ENCODE measurements around the gene KCNJ5.

The KCNJ5 gene

GRCh38 chr11:128868841-128869671 is 22.1 kb upstream of the KCNJ5 start:
- in situ Hi-C loops (cut with MboI; ENCODE audit: low sequenced_read_pairs): no loop called here

DNA sequence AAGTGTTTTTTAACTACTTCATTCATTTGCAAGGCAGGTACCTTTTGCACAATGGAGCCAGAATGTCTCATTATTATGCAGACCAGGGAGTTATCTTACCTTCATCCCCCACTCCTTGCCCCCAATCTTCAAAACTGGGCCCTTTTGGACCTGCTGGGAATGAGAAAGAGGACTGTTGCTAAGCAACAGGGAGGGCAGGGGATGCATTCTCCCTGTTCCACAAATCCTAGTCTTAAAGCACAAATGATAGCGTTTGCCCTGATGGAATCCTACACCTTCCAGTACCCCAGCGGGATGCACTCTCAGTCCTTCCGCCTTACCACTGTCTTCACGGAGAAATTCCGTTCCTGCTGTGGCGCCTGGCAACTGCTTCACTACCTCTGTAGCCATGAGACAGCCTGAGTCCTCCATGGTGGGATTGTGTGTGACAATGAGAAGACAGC is 20.0 kb upstream of the KCNJ5 start:
- in situ Hi-C loops (cut with MboI; ENCODE audit: low sequenced_read_pairs): no loop called here

DNA sequence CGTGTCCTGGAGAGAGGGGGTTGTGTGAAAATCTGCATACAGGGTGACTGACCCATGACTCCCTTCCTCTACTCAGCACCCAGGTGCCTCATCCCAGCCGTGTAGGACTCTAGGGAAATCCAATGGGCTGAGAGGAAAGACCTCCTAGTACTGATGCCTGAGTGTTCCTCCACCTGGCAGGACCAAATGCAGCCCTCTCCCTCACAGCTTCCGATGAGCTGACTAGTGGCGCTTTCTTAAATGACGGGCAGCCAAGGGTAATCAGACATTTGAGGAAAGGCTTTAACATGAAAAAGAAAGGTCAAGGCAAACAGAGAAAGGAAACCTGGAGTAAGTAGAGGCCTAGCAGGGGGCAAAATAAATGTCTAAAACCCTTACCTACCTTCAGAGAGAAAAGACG is 19.1 kb upstream of the KCNJ5 start:
- in situ Hi-C loops (cut with MboI; ENCODE audit: low sequenced_read_pairs): no loop called here

GRCh38 chr11:128872594-128872993 is 18.6 kb upstream of the KCNJ5 start:
- in situ Hi-C loops (cut with MboI; ENCODE audit: low sequenced_read_pairs): no loop called here

DNA sequence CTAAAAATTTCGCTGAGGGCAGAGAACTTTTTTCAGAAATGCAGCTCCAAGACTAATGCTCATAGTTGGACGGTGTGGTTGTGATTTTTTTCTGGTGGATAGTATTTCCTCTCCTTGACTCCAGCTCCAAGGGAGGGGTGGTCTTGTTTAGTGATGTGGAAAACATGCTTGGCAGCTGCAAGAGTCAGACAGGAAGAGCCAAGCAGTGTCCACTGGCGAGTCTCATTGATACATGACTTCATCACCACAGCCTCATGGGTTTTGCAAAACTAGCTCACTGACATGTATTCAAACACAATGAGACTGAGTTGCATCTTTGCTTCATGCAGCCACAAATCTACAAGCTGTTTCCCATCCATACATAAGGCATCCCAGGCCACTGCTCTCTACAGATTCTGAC is 16.7 kb upstream of the KCNJ5 start:
- in situ Hi-C loops (cut with MboI; ENCODE audit: low sequenced_read_pairs): no loop called here

DNA sequence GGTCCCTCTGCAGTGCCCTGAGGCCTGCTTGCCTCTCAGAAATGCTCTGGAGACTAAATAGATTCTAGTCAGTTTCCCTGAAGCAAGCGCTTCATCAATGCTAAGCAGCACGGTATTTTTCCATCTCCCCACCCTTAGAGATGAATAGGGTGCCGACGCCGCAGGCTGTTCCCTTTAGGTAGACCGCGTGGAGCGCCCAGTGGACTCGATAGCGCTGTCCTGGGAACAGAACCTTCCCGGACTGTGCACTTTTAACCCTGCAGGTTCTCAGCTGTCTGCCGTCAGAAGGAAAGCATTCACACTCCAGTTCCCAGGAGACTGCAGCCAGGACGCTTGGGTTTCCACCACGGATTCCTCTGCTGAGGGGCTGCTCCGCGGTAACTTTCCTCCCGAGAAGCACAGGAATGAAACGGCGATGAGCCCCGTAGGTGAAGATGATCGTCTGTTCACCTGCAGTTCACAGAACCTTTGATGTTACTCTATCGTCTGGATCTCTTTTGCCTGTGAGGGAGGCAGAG is 15.0 kb upstream of the KCNJ5 start:
- in situ Hi-C loops (cut with MboI; ENCODE audit: low sequenced_read_pairs): no loop called here

DNA sequence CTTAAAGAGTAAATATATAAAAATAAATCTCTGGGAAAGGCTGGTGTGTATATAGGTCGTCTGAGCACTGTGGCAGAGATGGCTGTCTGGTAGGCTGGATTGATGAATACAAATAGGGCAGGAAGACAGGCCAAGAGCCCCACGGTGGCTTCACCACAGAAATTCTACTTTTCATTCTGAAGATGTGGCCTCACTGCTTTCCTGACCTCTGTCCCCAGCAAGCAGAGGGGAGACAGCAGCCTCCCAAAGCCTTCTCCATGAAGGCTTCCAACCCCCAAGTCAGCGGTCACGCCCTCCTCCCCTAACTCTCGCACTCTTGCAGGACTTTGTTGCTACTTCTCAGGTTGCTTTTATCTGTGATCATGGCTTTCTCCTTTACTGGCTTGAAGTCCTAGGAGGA is 13.4 kb upstream of the KCNJ5 start:
- in situ Hi-C loops (cut with MboI; ENCODE audit: low sequenced_read_pairs): no loop called here

GRCh38 chr11:128878455-128878854 is 12.7 kb upstream of the KCNJ5 start:
- in situ Hi-C loops (cut with MboI; ENCODE audit: low sequenced_read_pairs): no loop called here

DNA sequence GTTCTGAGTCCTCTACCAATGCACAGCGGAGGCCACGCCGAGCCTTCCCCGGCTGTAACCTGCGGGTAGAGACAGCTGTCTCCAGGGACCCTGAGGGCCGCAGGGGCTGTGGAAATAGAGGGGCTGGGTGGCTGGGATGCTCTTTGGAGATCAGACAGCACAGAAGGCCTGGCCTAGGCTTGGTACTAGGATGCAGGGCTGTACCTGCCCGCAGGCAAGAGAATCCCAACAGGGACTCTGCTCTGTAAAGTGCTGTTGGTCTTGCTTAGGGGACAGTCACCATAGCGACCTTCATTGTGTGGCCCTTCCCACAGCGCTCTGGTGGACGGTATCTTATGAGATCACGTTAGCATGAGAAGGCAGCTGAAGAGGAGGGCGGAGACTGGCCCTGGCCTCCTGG is 11.3 kb upstream of the KCNJ5 start:
- in situ Hi-C loops (cut with MboI; ENCODE audit: low sequenced_read_pairs): no loop called here

DNA sequence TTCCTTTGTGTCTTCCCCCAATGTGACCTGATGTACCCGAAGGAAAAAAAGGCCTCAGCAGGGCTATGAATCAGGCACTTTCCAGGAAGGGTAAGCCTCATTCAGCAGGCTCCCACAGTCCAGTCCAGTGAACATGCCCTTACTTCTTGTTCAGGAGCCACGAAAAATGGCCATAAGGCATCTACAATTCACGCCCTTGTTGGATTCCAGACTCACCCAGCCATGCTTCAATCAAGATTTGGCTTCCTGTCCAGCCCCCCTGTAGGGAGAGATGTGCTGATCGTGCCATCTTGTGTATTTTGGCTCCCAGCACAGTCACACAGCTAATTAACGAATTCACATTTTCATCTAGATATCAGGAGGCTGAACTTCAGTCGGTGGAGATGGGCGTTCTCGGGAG is 9.9 kb upstream of the KCNJ5 start:
- in situ Hi-C loops (cut with MboI; ENCODE audit: low sequenced_read_pairs): no loop called here

DNA sequence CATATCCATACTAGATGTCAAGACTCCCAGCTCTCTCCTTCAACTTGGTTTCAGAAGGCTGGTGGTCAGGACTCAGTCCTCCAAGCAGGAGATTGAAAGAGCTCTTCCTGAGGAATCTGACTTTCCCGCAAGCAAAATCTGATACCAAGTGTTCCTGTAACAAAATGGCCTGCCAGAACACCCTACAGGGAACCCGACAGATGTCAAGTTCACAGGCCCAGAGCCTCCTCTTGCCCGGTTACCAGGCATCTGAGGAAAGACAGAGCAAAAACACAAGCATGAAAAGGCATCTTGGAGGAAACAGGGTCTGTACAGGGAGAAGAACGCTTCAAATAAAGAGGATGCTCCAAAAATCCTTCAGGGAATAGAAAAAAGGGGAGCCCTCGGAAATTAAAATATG is 8.7 kb upstream of the KCNJ5 start:
- in situ Hi-C loops (cut with MboI; ENCODE audit: low sequenced_read_pairs): no loop called here

- in situ Hi-C loops (cut with MboI; ENCODE audit: low sequenced_read_pairs): no loop called here
These were observed 7.1 kb upstream of the KCNJ5 start for GRCh38 chr11:128884054-128884453.

- in situ Hi-C loops (cut with MboI; ENCODE audit: low sequenced_read_pairs): no loop called here
These were observed 6.3 kb upstream of the KCNJ5 start for GRCh38 chr11:128884703-128885338.

DNA sequence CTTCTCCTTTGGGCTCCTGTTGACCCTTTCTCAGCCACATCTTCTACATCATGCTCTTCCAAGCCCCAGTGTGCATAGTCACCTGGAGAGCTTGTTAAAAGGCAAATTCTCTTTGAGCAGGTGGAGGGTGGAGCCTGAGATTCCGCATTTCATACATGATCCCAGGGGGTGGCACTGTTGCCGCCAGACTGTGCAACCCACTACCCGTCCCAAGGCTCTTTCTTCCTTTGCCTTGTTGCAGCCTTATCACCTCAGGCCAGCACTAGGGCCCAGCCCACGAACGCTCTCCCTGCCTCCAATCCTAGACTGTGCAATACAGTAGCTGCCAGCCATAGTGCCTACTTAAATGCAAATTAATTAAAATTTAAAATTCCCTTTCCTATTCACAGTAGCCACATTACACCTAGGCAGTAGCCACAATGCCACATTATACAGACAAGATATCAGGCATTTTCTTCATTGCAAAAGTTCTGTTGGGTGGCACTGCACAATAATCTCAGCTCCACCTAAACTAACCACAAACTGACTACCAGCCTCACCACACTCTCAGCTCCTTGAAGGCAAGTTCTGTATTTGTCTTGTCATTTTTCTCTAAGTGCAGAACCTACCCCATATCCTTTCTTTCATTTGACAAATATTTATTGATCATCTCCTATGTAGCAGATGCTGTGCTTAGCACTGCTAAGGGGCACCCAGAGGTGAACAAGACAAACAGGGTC is 4.6 kb upstream of the KCNJ5 start:
- in situ Hi-C loops (cut with MboI; ENCODE audit: low sequenced_read_pairs): no loop called here

DNA sequence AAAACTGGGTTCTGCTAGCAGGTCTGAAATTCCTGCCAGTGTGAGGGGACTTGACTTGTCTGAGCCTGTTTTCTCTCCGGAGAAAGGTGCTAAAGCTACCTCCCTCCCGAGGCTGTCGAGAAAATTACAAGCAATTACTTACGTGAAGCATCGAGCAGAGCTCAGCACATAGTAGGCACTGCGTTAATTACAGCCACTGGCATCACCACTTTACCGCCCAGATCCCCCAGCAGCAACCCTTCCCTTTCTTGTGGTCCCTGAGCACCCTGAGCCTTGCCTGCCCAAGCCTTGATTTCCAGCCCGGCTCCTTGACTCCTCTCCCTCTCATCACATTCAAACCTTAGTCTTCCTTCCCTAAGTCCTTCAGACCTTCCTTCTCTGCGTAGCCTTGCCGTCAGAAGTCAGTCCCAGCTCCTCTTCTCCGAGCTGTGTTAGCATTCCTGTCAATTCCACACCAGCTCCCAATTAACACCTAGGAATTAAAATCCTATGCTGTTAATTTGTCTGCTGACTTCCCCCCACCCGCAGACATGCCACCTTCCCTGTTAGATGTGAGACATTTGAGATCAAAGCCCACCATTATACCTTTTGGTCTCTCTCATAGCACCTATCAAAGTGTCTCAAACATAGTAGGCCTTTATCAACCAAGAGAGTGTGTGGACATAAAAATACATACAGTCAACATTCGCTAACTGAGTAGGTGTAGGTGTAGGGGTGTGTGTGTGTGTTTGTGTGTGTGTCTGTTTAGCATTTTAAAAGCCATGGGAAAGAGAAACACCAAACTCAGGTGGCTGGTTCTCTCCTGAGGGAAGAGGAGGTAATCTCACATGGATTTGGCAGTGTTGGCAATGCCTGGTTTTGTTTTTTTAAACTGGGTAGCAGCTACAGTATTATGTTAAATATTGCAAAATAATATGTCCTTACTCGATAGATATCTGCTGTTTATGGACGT is 2.8 kb upstream of the KCNJ5 start:
- in situ Hi-C loops (cut with MboI; ENCODE audit: low sequenced_read_pairs): no loop called here

- in situ Hi-C loops (cut with MboI; ENCODE audit: low sequenced_read_pairs): no loop called here
These were observed 1.4 kb upstream of the KCNJ5 start for GRCh38 chr11:128889657-128890213.

DNA sequence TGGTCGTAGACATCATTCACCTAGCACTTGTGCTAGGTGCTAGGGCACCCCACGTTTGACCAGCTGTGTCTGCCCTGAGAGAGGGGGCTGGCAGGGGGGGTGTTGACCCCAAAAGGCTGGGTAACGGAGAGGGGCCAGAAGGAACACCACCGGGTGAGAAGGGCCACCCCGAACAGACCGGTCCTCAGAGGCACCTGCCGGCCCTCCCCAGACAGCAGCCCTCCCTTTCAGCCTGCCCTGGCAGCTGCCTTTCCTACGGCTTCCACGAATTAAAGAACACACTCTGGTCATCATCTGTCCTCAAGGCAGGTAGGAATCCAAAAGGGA is 977 bp upstream of the KCNJ5 start:
- in situ Hi-C loops (cut with MboI; ENCODE audit: low sequenced_read_pairs): no loop called here

GRCh38 chr11:128891913-128892398 is 800 bp downstream of the KCNJ5 start:
- in situ Hi-C loops (cut with MboI; ENCODE audit: low sequenced_read_pairs): no loop called here

- in situ Hi-C loops (cut with MboI; ENCODE audit: low sequenced_read_pairs): no loop called here
These were observed 1.9 kb downstream of the KCNJ5 start for GRCh38 chr11:128892866-128893565.
